Spinal cord (tissue), 10 donors: ENCODE measurements around the gene PRPSAP2. TPM values are rescaled to one million over a fixed set of nuclear protein-coding genes. Genes with fewer than 3 reads are reported as not detected.
"Not testable (repeated sequence)": the region's sequence is repeated elsewhere in the genome, so short reads cannot be mapped to it uniquely, and the experiment has no call there.

Experiments used
- DNase-seq, 6 donors: peaks; one replicate each; pipeline versions ENCODE4 v3.0.0 to v3.0.0-alpha.2; 2013 to 2015; ENCODE audit warnings: low spot score in 6 of 6, low read depth in 4 of 6
- H3K27ac ChIP-seq: one replicate; pipeline ENCODE4 v1.5.1; 2013; ENCODE audit warnings: low read depth, low read length, control low read depth
- H3K27me3 ChIP-seq: one replicate; pipeline ENCODE4 v1.6.1; 2013; ENCODE audit warnings: low read length; ENCODE audit not compliant: control insufficient read depth, insufficient read depth
- H3K36me3 ChIP-seq: one replicate; pipeline ENCODE4 v1.6.1; 2013; ENCODE audit warnings: low read length; ENCODE audit not compliant: control insufficient read depth, insufficient read depth
- H3K4me1 ChIP-seq: one replicate; pipeline ENCODE4 v1.6.1; 2013; ENCODE audit warnings: low read length; ENCODE audit not compliant: control insufficient read depth, insufficient read depth
- H3K4me3 ChIP-seq: one replicate; pipeline ENCODE4 v1.5.1; 2013; ENCODE audit warnings: low read depth, low read length, control low read depth
- H3K9me3 ChIP-seq: one replicate; pipeline ENCODE4 v1.6.1; 2013; ENCODE audit warnings: low read length; ENCODE audit not compliant: control insufficient read depth, insufficient read depth
- WGBS: methylation state at CpG from one replicate; pipeline ENCODE4 v1.1.5; 2013; ENCODE audit warnings: missing lambda C conversion rate; ENCODE audit not compliant: insufficient coverage; 5-methylcytosine and 5-hydroxymethylcytosine counted together
- long read RNA-seq, 4 donors: transcript quantifications; one replicate each; lab custom pipeline, GENCODE V29; 2026
- polyA plus RNA-seq, 2 donors: library from polyadenylated mRNA; unstranded; fragments of 120-200 nt; gene quantifications; one replicate each; pipeline ENCODE4 v1.2.1, GENCODE V29; 2013; ENCODE audit not compliant: insufficient read length in 2 of 2
- total RNA-seq, 2 donors: library from RNA; depleted of rRNA in 1 of 2; stranded (reverse); fragments of 120-200 nt in 1 of 2; fragments of >200 nt in 1 of 2; gene quantifications; one replicate each; pipeline versions ENCODE4 v1.2.3 to v1.2.4, GENCODE V29; 2013 to 2014
- donor health status: healthy.

The PRPSAP2 gene
- total RNA-seq: 10 to 100 TPM; 62.2 to 96.1 TPM
- 10 to 100 TPM; 73.7 to 77.0 TPM for polyA plus RNA-seq
- long read RNA-seq, donor 1, transcript PRPSAP2-201 (12 exons, 1,910 nt): major isoform, 18 of 30 reads
- long read RNA-seq, donor 1, partial matches to known transcripts: 10 of 30 reads
- long read RNA-seq, donor 1, other reads (novel, unspliced or antisense): 0 of 30 reads
- long read RNA-seq, donor 2, transcript PRPSAP2-201 (12 exons, 1,910 nt): major isoform, 6 of 6 reads
- long read RNA-seq, donor 2, partial matches to known transcripts: 0 of 6 reads
- long read RNA-seq, donor 2, other reads (novel, unspliced or antisense): 0 of 6 reads
- long read RNA-seq, donor 3, transcript PRPSAP2-201 (12 exons, 1,910 nt): major isoform, 6 of 8 reads
- long read RNA-seq, donor 3, partial matches to known transcripts: 0 of 8 reads
- long read RNA-seq, donor 3, other reads (novel, unspliced or antisense): 0 of 8 reads
- long read RNA-seq, donor 4, transcript PRPSAP2-201 (12 exons, 1,910 nt): major isoform, 10 of 18 reads
- long read RNA-seq, donor 4, partial matches to known transcripts: 5 of 18 reads
- long read RNA-seq, donor 4, other reads (novel, unspliced or antisense): 0 of 18 reads

GRCh38 chr17:18857864-18858566 lies at the start of gene PRPSAP2:
Gene PRPSAP2, plus strand, starts transcription at chr17:18858131. Its CDS starts 7,703 bp downstream, at chr17:18865834.
- Histone ChIP-seq H3K4me1 (peaks cover 21% of the 10 kb centered on the region), H3K27me3 (no peaks in the 10 kb centered on the region), H3K36me3 (no peaks in the 10 kb centered on the region), H3K4me3 (peak within 1 kb of the TSS; percentile 75), H3K9me3 (no peaks in the 10 kb centered on the region), H3K27ac (peak within 1 kb of the TSS; percentile 85)
- WGBS: 0% methylated on average over 57 of the region's 58 CpGs
- DNase-seq: peak; percentile 79 to 99 (median 91)

GRCh38 chr17:18815924-18816323 lies 42.0 kb upstream of the PRPSAP2 start:
- not testable (repeated sequence) for H3K27me3 ChIP-seq, H3K27ac ChIP-seq
- WGBS: no CpG with 5 or more reads among the region's 3 CpGs

GRCh38 chr17:18816489-18817371 lies 41.2 kb upstream of the PRPSAP2 start:
- H3K9me3 ChIP-seq, H3K36me3 ChIP-seq, H3K4me1 ChIP-seq, H3K27ac ChIP-seq, H3K4me3 ChIP-seq, H3K27me3 ChIP-seq: not testable (repeated sequence)
- 20% methylated on average over 2 of the region's 9 CpGs for WGBS
- peak in 5 of 6 donors; percentile 20 to 93 (median 39) for DNase-seq

More at GRCh38 chr17:18815924-18816323, 42.0 kb upstream of the PRPSAP2 start:
- H3K4me3 ChIP-seq, H3K9me3 ChIP-seq, H3K36me3 ChIP-seq, DNase-seq, H3K4me1 ChIP-seq: not testable (repeated sequence)

- DNase-seq, H3K27ac ChIP-seq, H3K9me3 ChIP-seq, H3K27me3 ChIP-seq, H3K4me3 ChIP-seq, H3K36me3 ChIP-seq, H3K4me1 ChIP-seq: not testable (repeated sequence)
- WGBS: no CpG with 5 or more reads among the region's 3 CpGs
These were observed 36.5 kb upstream of the PRPSAP2 start for GRCh38 chr17:18821430-18821829.

GRCh38 chr17:18827613-18828012 lies 30.3 kb upstream of the PRPSAP2 start:
- H3K9me3 ChIP-seq, DNase-seq, H3K4me3 ChIP-seq, H3K27ac ChIP-seq, H3K4me1 ChIP-seq, H3K36me3 ChIP-seq, H3K27me3 ChIP-seq: not testable (repeated sequence)
- WGBS: no CpG with 5 or more reads among the region's 1 CpG

GRCh38 chr17:18848501-18848900 lies 9.4 kb upstream of the PRPSAP2 start:
- H3K36me3 ChIP-seq: no peaks in the 10 kb centered on the region
- no peaks in the 10 kb centered on the region for H3K4me1 ChIP-seq
- no peak for DNase-seq
- 87% methylated on average over 6 of the region's 6 CpGs for WGBS
- no peaks in the 10 kb centered on the region for H3K9me3 ChIP-seq
- no peak overlapping the region for H3K27ac ChIP-seq
- H3K27me3 ChIP-seq: no peaks in the 10 kb centered on the region
- no peak overlapping the region for H3K4me3 ChIP-seq

GRCh38 chr17:18850679-18851078 lies 7.3 kb upstream of the PRPSAP2 start:
- Histone ChIP-seq H3K27me3 (no peaks in the 10 kb centered on the region), H3K4me3 (no peak overlapping the region), H3K36me3 (no peaks in the 10 kb centered on the region), H3K9me3 (no peaks in the 10 kb centered on the region), H3K27ac (no peak overlapping the region), H3K4me1 (peaks cover 9% of the 10 kb centered on the region)
- 85% methylated on average over 1 of the region's 1 CpG for WGBS
- no peak for DNase-seq

- no peaks in the 10 kb centered on the region for H3K27me3 ChIP-seq
- peaks cover 10% of the 10 kb centered on the region for H3K4me1 ChIP-seq
- DNase-seq: no peak
- H3K27ac ChIP-seq: no peak overlapping the region
- 100% methylated on average over 1 of the region's 3 CpGs for WGBS
- H3K4me3 ChIP-seq: no peak overlapping the region
- H3K9me3 ChIP-seq: no peaks in the 10 kb centered on the region
- H3K36me3 ChIP-seq: no peaks in the 10 kb centered on the region
These were observed 6.7 kb upstream of the PRPSAP2 start for GRCh38 chr17:18851201-18851600.

GRCh38 chr17:18854956-18855355 lies 3.0 kb upstream of the PRPSAP2 start:
- Histone ChIP-seq H3K27ac (no peak overlapping the region), H3K4me3 (no peak overlapping the region), H3K36me3 (no peaks in the 10 kb centered on the region), H3K4me1 (peaks cover 18% of the 10 kb centered on the region), H3K9me3 (no peaks in the 10 kb centered on the region), H3K27me3 (no peaks in the 10 kb centered on the region)
- DNase-seq: no peak
- WGBS: 87% methylated on average over 5 of the region's 7 CpGs
